Measurements from ENCODE around the gene BTBD9.

The BTBD9 gene

DNA sequence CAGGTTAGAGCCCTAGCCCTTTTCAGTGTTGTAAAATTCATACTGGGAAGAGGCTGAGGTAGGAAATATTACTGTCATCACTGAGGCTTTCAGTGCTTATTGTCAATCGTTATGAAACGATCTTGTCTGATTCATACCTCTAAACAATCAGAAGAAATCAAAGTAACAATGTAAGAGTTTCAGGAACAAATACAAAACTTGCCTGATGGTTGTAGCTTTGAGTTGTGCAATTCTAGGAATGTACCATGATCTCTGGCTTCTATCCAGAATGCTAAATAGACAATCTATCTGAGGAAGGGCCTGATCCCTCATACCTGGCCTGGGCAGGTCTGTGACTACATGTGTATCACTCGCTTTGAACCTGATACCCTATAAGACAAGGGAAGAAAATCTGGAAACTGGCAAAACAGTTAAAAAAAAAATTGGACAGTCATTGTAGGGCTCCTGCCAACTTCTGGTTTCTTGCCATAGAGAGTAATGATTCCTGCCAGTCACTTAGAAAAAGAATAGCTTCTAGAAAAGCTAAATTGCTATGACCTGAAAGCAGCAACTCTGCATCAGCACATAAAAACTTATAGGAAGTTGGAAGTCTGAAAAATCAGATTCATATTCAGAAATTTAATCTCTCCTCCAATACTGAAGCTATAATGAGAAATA, 234.7 kb downstream of the BTBD9 start:
- TF ChIP-seq POLR2A (IDR thresholded peaks at IDR 0.05; ENCODE audit: low read depth, low read length), result no peak
- FAIRE-seq, result peak; percentile 87
- no peak for DNase-seq (ENCODE audit: insufficient read length, low spot score)

DNA sequence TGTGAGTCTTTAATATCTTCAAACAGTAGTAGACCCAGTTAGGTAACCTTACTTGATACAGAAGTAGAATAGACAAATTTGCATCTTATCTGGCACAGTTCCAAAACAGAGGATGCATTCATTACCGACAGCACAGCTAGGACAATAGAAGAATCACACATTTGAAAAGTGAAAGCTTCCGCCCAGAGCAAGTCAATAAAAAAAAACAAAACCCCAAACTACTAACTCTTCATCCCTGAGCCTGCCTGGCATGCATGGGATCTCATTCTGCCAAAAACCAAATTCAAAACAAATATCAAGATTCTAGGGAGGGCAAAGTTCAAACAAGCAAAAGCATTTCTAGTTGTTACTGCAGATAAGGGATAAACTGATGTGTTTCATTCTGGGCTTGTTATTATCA, 235.4 kb downstream of the BTBD9 start:
- FAIRE-seq (no peak), DNase-seq (ENCODE audit: insufficient read length, low spot score) (no peak)
- no peak for TF ChIP-seq POLR2A (IDR thresholded peaks at IDR 0.05; ENCODE audit: low read depth, low read length)

DNA sequence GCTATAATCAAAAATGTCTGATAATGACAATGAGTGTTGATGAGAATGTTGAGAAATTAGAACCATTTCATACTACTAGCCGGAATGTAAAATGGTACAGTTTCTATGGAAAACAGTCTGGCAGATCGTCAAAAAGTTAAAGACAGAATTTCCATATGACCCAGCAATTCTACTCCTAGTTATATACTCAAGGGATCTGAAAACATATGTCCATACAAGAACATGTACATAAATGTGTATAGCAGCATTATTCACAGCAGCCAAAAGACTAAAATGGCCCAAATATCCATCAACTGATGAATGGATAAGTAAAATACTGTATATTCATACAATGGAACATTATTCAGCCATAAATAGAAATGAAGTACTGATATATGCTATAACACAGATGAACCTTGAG, 236.2 kb downstream of the BTBD9 start:
- TF ChIP-seq POLR2A (IDR thresholded peaks at IDR 0.05; ENCODE audit: low read depth, low read length), result no peak
- no peak for FAIRE-seq
- DNase-seq (ENCODE audit: insufficient read length, low spot score), result no peak

DNA sequence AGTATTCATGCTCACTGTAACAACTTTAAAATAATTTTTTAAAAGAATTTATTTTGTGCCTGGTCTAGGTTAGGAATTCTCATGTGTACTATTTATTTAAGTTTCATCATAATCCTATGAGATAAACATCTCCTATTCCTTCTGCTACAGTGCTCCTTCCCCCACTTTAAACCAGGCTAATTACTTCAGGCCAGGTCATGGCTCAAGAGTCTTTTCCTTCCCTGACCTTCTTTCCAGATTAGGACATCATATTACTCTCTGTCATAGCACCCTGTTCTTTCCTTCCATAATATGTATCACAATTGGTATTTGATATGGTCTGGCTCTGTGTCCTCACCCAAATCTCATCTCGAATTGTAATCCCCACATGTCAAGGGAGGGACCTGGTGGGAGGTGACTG, 239.0 kb downstream of the BTBD9 start:
- TF ChIP-seq POLR2A (IDR thresholded peaks at IDR 0.05; ENCODE audit: low read depth, low read length), result no peak
- FAIRE-seq (no peak), DNase-seq (ENCODE audit: insufficient read length, low spot score) (no peak)

DNA sequence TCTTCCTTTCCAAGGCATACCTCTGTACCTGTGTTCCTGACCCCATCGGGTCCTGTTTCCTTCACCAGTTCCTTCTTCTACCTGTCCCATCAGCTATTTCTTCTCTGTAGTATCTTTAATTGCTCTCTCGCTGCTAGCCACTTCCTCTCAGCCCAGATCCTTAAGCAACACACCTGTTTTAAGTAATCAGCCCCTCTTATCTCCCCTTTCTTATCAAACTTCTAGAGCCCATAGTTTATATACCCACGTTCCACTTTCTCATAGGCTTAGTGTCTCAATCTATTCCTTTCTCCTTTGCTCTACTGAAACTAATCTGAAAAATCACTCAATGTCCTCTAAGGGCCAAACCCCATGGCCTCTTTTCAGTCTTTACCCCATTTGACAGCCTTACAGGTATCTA, 239.6 kb downstream of the BTBD9 start:
- DNase-seq (ENCODE audit: insufficient read length, low spot score) (no peak), FAIRE-seq (no peak)
- TF ChIP-seq POLR2A (IDR thresholded peaks at IDR 0.05; ENCODE audit: low read depth, low read length), result no peak

DNA sequence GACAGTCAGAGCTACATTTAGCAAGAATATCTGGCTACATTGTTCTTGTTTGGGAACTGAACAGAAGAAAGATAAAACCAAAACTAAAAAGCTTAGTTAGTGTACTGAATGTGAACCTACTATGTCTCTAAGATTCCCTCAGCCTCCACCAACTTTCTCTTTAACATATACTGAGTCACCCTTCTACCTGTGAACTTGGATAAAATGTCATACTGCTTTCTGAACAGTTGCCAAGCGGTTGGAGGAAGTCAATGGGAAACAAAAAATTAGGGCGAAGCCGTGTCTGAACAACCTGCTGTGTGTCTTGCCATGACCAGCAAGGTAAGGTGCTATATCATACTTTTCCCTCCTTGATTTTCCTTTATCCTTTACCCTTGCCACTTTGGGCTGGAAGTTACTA, 243.5 kb downstream of the BTBD9 start:
- FAIRE-seq, result no peak
- DNase-seq (ENCODE audit: insufficient read length, low spot score), result no peak
- no peak for TF ChIP-seq POLR2A (IDR thresholded peaks at IDR 0.05; ENCODE audit: low read depth, low read length)

DNA sequence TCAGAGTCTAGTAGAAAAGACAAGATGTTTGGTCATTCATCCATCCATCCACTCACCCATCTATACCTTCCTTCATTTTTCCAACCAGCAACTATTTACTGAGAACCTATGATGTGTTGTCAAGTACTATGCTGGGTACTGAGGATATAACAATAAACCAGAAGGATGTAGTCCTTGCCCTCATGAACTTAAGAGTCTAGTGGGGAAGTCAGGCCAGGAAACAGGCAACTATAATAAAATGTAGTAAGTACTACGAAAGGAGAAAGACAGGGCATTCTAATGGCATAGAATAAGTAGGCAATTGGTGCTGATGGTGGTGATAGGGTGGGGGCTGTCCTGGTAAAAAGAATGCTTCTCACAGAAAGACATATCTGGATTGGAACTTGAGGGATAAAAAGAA, 245.7 kb downstream of the BTBD9 start:
- TF ChIP-seq POLR2A (IDR thresholded peaks at IDR 0.05; ENCODE audit: low read depth, low read length), result no peak
- no peak for FAIRE-seq

DNA sequence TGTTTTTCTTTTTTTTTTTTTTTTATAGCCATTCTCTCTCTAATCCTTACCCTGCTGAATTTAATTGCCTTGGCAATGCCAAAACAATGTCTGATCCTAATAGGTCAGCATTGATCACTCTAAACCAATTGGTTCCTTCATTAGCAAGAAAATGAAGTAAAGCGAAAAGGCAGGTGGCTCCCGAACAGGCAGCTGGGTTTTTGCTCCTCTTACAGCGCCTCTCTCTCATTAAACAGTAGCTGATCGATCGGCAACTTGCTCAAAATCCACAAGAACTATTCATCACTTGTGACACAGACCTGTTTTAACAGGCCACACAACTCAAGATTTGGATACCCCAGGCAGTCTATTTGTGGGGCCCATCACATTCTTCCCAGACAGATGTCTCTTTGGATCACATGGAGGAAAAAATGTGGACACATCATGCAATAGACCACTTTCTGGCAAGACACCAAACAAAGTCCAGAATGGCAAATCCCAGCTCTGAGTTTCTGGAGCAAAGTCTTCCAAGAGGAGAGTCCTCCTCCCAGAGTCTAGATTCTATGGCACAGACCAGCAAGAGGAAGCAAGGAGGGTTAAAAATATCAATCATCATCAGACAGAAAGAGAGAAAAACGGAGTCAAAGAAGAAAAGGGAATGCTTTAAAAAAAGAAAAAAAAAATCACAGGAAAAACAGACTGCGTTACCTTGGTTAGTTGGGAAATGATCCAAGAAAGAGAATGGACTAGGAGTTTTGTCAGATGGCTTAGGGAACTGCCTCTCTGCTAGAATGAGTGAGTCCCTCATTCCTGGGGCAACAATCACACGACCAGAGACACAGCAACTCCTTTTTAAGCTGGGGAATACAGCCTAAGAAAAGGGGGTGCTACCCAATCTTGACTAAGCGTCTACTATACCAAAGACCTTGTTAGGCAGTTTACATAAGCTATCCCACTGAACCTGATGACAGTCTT, 247.8 kb downstream of the BTBD9 start:
- DNase-seq (ENCODE audit: insufficient read length, low spot score) (no peak), FAIRE-seq (peak; percentile 6)
- TF ChIP-seq POLR2A (IDR thresholded peaks at IDR 0.05; ENCODE audit: low read depth, low read length), result no peak

More for the DNA sequence above, 245.7 kb downstream of the BTBD9 start:
- DNase-seq (ENCODE audit: insufficient read length, low spot score), result no peak

DNA sequence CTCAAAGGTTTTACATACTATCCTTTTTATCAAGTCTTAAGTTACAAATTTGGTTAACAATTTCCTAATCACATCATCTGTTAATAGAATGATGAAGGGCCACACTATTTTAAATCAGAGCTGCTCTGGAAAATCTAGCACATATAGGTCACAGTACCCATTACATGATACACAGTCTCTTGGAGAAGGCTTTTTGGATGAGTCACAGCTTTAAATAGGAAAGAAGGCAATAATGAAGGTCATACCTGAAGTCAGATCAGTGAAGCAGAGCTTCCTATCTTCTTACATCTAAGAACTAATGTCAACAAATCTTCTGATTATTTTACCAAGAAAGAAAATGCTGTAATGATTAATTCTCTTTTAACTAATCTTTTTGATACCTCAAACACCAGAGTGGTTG, 248.5 kb downstream of the BTBD9 start:
- no peak for TF ChIP-seq POLR2A (IDR thresholded peaks at IDR 0.05; ENCODE audit: low read depth, low read length)
- peak; percentile 69 for FAIRE-seq
- DNase-seq (ENCODE audit: insufficient read length, low spot score), result peak; percentile 13

DNA sequence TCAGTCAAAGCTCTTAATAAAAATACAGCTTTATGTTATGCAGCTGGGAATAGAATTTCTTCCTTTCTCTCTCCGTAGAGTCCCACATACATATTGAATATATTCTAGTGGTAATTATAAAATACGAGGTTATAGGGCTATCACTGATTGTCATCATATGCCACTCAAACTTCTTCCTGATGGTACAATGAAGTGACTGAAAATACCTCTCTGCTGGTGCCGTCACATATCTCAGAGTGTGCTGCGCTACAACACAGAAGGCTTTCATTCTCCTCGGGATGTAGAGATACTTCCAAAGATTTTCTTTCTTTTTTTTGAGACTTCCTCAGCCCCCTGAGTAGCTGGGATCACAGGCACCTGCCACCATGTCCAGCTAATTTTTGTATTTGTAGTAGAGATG, 249.9 kb downstream of the BTBD9 start:
- DNase-seq (ENCODE audit: insufficient read length, low spot score) (no peak), FAIRE-seq (no peak)
- no peak for TF ChIP-seq POLR2A (IDR thresholded peaks at IDR 0.05; ENCODE audit: low read depth, low read length)

DNA sequence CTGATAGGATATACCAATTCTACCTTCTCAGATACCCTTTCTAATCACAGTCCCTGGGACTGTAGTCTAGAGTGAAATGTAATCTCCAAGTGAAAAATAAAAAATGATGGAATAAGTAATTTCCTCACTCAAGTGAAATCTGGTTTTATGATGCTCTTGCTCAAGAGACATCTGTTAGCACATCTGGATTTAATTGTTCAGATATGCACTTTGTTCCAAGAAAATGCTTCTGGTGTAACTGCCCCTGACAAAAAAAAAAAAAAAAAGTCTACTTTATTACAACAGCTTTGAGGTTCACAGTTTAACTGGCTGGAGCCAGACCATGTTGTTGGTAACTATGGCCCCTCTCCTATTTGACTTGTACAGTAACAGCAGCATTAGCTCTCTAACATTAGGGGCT, 251.8 kb downstream of the BTBD9 start:
- no peak for FAIRE-seq
- no peak for TF ChIP-seq POLR2A (IDR thresholded peaks at IDR 0.05; ENCODE audit: low read depth, low read length)
- DNase-seq (ENCODE audit: insufficient read length, low spot score), result no peak

DNA sequence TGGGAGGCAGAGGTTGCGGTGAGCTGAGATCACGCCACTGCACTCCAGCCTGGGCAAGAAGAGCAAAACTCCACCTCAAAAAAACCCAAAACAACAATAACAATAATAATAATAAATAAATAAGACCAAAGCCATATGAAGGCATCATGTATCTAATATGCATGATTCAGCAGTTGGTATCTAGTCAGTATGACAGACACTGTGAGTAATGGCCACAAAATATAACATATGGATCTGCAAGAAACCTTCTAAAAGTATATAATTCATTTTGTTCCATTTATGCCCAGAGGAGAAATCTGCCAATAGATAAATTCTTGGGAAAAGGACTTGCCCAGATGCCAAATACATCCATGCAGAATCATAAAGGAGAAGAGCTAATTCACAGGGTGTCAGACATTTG, 252.3 kb downstream of the BTBD9 start:
- no peak for TF ChIP-seq POLR2A (IDR thresholded peaks at IDR 0.05; ENCODE audit: low read depth, low read length)
- no peak for FAIRE-seq

DNA sequence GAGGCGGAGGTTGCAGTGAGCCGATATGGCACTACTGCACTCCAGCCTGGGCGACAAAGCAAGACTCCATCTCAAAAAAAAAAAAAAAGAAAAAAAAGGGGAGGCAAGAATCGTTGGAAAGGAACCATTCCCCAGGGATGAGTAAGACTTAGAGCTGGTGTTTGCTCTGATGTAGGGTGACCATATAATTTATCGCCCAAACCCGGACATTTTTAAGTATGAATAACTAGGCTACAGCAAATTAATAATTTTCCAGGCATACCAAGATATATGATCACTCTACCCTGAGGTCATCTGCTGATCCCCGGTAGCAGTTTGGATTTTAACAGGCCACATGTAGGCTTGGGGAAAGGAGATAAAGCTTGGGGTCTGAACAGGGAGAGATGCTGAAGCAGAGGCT, 260.9 kb downstream of the BTBD9 start:
- peak; percentile 62 for FAIRE-seq
- no peak for TF ChIP-seq POLR2A (IDR thresholded peaks at IDR 0.05; ENCODE audit: low read depth, low read length)
- peak; percentile 7 for DNase-seq (ENCODE audit: insufficient read length, low spot score)

More for the DNA sequence above, 252.3 kb downstream of the BTBD9 start:
- DNase-seq (ENCODE audit: insufficient read length, low spot score), result no peak

DNA sequence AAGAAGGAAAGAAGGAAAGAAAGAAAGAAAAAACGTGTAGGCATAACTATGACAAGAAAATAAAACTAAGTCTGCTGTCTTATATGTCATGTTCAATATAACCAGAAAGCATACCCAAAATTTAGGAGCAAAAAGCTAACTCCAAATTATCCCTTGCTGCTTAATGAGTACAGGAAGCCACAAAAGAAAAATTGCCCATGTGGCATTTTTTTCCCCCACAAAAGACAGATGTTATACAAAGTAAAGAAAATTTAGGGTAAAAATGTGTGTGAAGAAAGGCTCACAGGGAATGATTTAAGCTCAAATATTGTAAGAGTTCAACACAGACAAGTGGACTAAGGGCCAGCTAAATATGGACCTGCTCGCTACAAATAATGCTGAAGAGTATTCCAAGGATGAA, 263.8 kb downstream of the BTBD9 start:
- DNase-seq (ENCODE audit: insufficient read length, low spot score) (no peak), FAIRE-seq (no peak)
- TF ChIP-seq POLR2A (IDR thresholded peaks at IDR 0.05; ENCODE audit: low read depth, low read length), result no peak

DNA sequence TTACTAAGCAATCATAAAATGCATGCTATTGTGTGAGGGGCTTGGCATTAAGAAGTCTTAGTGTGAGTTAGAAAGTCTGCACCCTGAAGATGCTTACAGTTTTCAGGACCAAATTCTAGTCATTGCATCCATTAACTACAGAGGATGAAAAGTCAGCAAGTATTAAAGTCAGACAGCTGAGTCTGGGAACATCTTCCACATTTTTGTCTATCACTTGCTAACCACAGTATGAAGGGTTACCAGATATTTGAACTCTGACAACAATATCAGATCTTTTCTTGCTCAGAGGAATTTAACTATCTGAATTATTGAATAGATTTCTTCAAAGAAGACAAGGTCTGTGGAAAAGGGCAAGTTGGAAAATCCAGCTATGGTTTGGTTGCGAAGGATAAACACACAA, 264.4 kb downstream of the BTBD9 start:
- DNase-seq (ENCODE audit: insufficient read length, low spot score) (no peak), FAIRE-seq (no peak)
- no peak for TF ChIP-seq POLR2A (IDR thresholded peaks at IDR 0.05; ENCODE audit: low read depth, low read length)
